Endothelial cell of umbilical vein (primary cell): ENCODE data around the gene SP6. TPM values are rescaled to one million over a fixed set of nuclear protein-coding genes. Genes with fewer than 3 reads are reported as not detected.

Experiments used
- BruUV-seq: library from RNA; stranded (reverse); fragments of 400-500 nt; replicated peaks from 2 replicates; lab custom pipeline; 2021; lab: Mats Ljungman, UMichigan
- CTCF ChIA-PET: fragments of 300-600, 350-600 bp; sonication (Branson Sonifier 250); formaldehyde crosslinking; loops from one replicate; lab custom pipeline; 2021; ENCODE audit warnings: antibody characterized with exemption, inconsistent platforms; lab: Charles Lee
- POLR2A ChIA-PET: fragments of 300-600, 350-600 bp; sonication (Branson Sonifier 250); formaldehyde crosslinking; loops from one replicate; lab custom pipeline; 2021; ENCODE audit warnings: antibody characterized with exemption, inconsistent platforms; lab: Charles Lee
- DNase-seq: peaks from one replicate; pipeline ENCODE4 v3.0.0-alpha.2; 2011; ENCODE audit warnings: low read depth, low spot score
- FAIRE-seq: peaks from 2 replicates; lab custom pipeline; 2011; peaks lifted over from hg19 to GRCh38; lab: Jason Lieb, UNC
- H2AFZ ChIP-seq: 2 replicates; pipeline ENCODE4 v1.6.0; 2012; ENCODE audit warnings: low read depth, low read length, control low read depth, inconsistent platforms
- H3K27ac ChIP-seq: 2 replicates; pipeline ENCODE4 v1.5.1; 2011; ENCODE audit warnings: low read depth, mild to moderate bottlenecking, control low read depth, low read length, moderate library complexity; ENCODE audit not compliant: insufficient read depth
- H3K27me3 ChIP-seq, 2 experiments: 2 replicates each; pipeline versions ENCODE4 v1.6.0 to v1.6.1; 2011; ENCODE audit warnings: low read length in 2 of 2, mixed read lengths in 1 of 2; ENCODE audit not compliant: control insufficient read depth in 2 of 2, insufficient read depth in 2 of 2
- H3K36me3 ChIP-seq, 2 experiments: 2 replicates in 1 of 2; 3 replicates in 1 of 2; pipeline ENCODE4 v1.5.1; 2011; ENCODE audit warnings: low read length in 2 of 2, mild to moderate bottlenecking in 1 of 2, moderate library complexity in 1 of 2; ENCODE audit not compliant: control insufficient read depth in 2 of 2, insufficient read depth in 2 of 2; ENCODE audit errors: extremely low read depth in 1 of 2
- H3K4me1 ChIP-seq: 3 replicates; pipeline ENCODE4 v1.5.1; 2011; ENCODE audit warnings: mild to moderate bottlenecking, low read length; ENCODE audit not compliant: control insufficient read depth, insufficient read depth; ENCODE audit errors: extremely low read depth
- H3K4me2 ChIP-seq: 2 replicates; pipeline ENCODE4 v1.6.1; 2011; ENCODE audit warnings: low read length, control low read depth, mixed read lengths; ENCODE audit not compliant: insufficient read depth
- H3K4me3 ChIP-seq, 3 experiments: fragments of 200-600 bp in 1 of 3; sonication (generic), shearing (Covaris generic) in 1 of 3; replicated peaks in 1 of 3; 2 replicates each; pipeline ENCODE4 v1.5.1; 2011 to 2016; ENCODE audit warnings: control low read depth in 3 of 3, low read length in 3 of 3, mild to moderate bottlenecking in 2 of 3, inconsistent platforms in 1 of 3, low read depth in 1 of 3, moderate library complexity in 1 of 3; ENCODE audit not compliant: insufficient read depth in 1 of 3
- H3K79me2 ChIP-seq: 2 replicates; pipeline ENCODE4 v1.6.0; 2012; ENCODE audit warnings: low read length, inconsistent platforms; ENCODE audit not compliant: control insufficient read depth, insufficient read depth
- H3K9ac ChIP-seq: replicated peaks from 2 replicates; pipeline ENCODE3; 2011; ENCODE audit warnings: low read length, control low read depth; ENCODE audit not compliant: insufficient read depth; ENCODE audit errors: extremely low read depth
- H3K9me1 ChIP-seq: replicated peaks from 3 replicates; pipeline ENCODE4 v1.6.0; 2011; ENCODE audit warnings: mild to moderate bottlenecking, low read length; ENCODE audit not compliant: control insufficient read depth, insufficient read depth; ENCODE audit errors: extremely low read depth
- H3K9me3 ChIP-seq: replicated peaks from 2 replicates; pipeline ENCODE4 v1.5.1; 2012; ENCODE audit warnings: low read length, inconsistent platforms; ENCODE audit not compliant: control insufficient read depth, insufficient read depth
- H4K20me1 ChIP-seq: replicated peaks from 2 replicates; pipeline ENCODE3; 2011; ENCODE audit warnings: mild to moderate bottlenecking, low read length; ENCODE audit not compliant: control insufficient read depth, insufficient read depth; ENCODE audit errors: extremely low read depth
- EZH2 ChIP-seq: IDR thresholded peaks from 2 replicates; pipeline ENCODE4 v1.6.1; 2012; ENCODE audit warnings: borderline replicate concordance, low read depth, mild to moderate bottlenecking, moderate library complexity, low read length, inconsistent platforms; ENCODE audit not compliant: severe bottlenecking
- FOS ChIP-seq: IDR thresholded peaks from 2 replicates; pipeline ENCODE4 v1.6.1; 2011; ENCODE audit warnings: mild to moderate bottlenecking, low read length, moderate library complexity, borderline replicate concordance; ENCODE audit not compliant: insufficient read depth
- GATA2 ChIP-seq: IDR thresholded peaks from 2 replicates; pipeline ENCODE4 v1.7.0; 2011; ENCODE audit warnings: low read depth, mild to moderate bottlenecking, moderate library complexity, mixed read lengths, low read length; ENCODE audit not compliant: insufficient read length, insufficient read depth
- JUN ChIP-seq: IDR thresholded peaks from 2 replicates; pipeline ENCODE4 v1.6.1; 2011; ENCODE audit warnings: borderline replicate concordance, low read depth; ENCODE audit not compliant: insufficient read length, insufficient read depth
- MYC ChIP-seq: IDR thresholded peaks from one replicate; pipeline ENCODE4 v1.6.1; 2011; ENCODE audit warnings: mild to moderate bottlenecking, low read depth, low read length
- POLR2A ChIP-seq: IDR thresholded peaks from 2 replicates; pipeline ENCODE4 v1.6.1; 2012; ENCODE audit warnings: low read depth, mild to moderate bottlenecking, control low read depth, low read length
- POLR2AphosphoS5 ChIP-seq: IDR thresholded peaks from 2 replicates; pipeline ENCODE4 v1.6.1; 2012; ENCODE audit warnings: low read depth, mild to moderate bottlenecking, control low read depth, low read length, moderate library complexity; ENCODE audit not compliant: insufficient read depth
- dilution Hi-C: fragments of 300-500 bp; cut with MboI; formaldehyde crosslinking; loops from one replicate; pipeline ENCODE4 v1.15.0; 2019; ENCODE audit warnings: low sequenced_read_pairs; ENCODE audit not compliant: extremely low pct_ligation_motif_present
- intact Hi-C: fragments of 100-400 bp; cut with micrococcal nuclease; formaldehyde crosslinking; loops from one replicate; pipeline ENCODE4 v1.10.0; 2022
- polyA plus RNA-seq, 4 experiments: library from polyadenylated mRNA; depleted of rRNA in 3 of 4; stranded (reverse) in 3 of 4; unstranded in 1 of 4; fragments of >200 nt; gene quantifications; 2 replicates each; pipeline versions ENCODE4 v1.2.1 to v1.2.3, GENCODE V29; 2011 to 2012; ENCODE audit warnings: missing spikeins in 1 of 4
- total RNA-seq: library from RNA; stranded (reverse); gene quantifications from 2 replicates; pipeline ENCODE4 v1.2.3, GENCODE V29; 2021
- TF ChIP-seq, protein P1 (sequence below), 2 donors: IDR thresholded peaks; 1 replicate in 1 of 2; 2 replicates in 1 of 2; pipeline ENCODE4 v1.5.1; 2011; ENCODE audit warnings: low read length in 2 of 2, mild to moderate bottlenecking in 2 of 2, moderate library complexity in 2 of 2, control low read depth in 1 of 2, inconsistent platforms in 1 of 2, low read depth in 1 of 2; ENCODE audit not compliant: insufficient read depth in 1 of 2; ENCODE audit errors: extremely low read depth in 1 of 2
- TF ChIP-seq, protein P2 (sequence below): IDR thresholded peaks from 2 replicates; pipeline ENCODE4 v1.6.1; 2011; ENCODE audit not compliant: insufficient read depth, insufficient read length

SP6 gene
- total and polyA plus RNA-seq, 2 donors (not counting 3 experiments of a cell fraction or from before 2014, with no cell fraction given) = 0.11 to 1.3 TPM

DNA sequence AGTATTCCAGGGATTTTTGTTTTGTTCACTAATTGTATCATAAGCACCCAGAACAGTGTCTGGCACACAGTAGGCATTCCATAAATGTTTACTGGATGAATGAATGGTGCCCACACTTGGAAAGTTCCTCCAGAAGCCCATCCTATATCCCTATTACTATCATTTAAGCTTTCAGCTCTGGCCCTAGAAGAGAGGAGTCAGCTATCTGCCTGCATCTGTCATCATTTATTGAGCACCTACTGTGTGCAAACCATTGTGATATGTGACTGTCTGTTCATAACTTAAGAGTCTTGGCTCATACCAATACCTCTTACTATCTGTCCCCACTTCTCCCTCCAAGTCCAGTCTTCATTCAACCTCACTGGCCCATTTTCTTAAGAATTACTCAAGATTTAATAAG is 20.1 kb upstream of the SP6 start:
- H3K79me2 ChIP-seq = no peaks in the 10 kb centered on the region
- no TSS peak for BruUV-seq
- POLR2A ChIA-PET = no interaction called here
- no peaks in the 10 kb centered on the region for H3K4me1 ChIP-seq
- H3K27ac ChIP-seq = no peak overlapping the region
- no peak overlapping the region for H3K4me2 ChIP-seq
- no peak overlapping the region for H3K4me3 ChIP-seq
- FAIRE-seq (no peak), DNase-seq (no peak)
- H4K20me1 ChIP-seq = no peaks in the 10 kb centered on the region
- no peak overlapping the region for H3K9ac ChIP-seq
- no peaks in the 10 kb centered on the region for H3K36me3 ChIP-seq
- TF ChIP-seq, protein P1, sequence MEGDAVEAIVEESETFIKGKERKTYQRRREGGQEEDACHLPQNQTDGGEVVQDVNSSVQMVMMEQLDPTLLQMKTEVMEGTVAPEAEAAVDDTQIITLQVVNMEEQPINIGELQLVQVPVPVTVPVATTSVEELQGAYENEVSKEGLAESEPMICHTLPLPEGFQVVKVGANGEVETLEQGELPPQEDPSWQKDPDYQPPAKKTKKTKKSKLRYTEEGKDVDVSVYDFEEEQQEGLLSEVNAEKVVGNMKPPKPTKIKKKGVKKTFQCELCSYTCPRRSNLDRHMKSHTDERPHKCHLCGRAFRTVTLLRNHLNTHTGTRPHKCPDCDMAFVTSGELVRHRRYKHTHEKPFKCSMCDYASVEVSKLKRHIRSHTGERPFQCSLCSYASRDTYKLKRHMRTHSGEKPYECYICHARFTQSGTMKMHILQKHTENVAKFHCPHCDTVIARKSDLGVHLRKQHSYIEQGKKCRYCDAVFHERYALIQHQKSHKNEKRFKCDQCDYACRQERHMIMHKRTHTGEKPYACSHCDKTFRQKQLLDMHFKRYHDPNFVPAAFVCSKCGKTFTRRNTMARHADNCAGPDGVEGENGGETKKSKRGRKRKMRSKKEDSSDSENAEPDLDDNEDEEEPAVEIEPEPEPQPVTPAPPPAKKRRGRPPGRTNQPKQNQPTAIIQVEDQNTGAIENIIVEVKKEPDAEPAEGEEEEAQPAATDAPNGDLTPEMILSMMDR (IDR thresholded peaks at IDR 0.05; ENCODE audit: extremely low read depth in 1 of 2, insufficient read depth in 1 of 2, low read depth in 1 of 2, low read length in 2 of 2) = no peak
- TF ChIP-seq POLR2AphosphoS5 = no peak
- TF ChIP-seq, protein P2, sequence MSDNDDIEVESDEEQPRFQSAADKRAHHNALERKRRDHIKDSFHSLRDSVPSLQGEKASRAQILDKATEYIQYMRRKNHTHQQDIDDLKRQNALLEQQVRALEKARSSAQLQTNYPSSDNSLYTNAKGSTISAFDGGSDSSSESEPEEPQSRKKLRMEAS = no peak
- no peak for TF ChIP-seq JUN
- no peak for TF ChIP-seq EZH2
- TF ChIP-seq FOS = no peak
- no peak for TF ChIP-seq MYC
- TF ChIP-seq GATA2 = no peak
- no peak for TF ChIP-seq POLR2A
- no peaks in the 10 kb centered on the region for H3K9me1 ChIP-seq
- no peak overlapping the region for H2AFZ ChIP-seq
- peaks cover 47 to 60% of the 10 kb centered on the region in 2 experiments for H3K27me3 ChIP-seq
- dilution Hi-C loops = no loop called here
- no peaks in the 10 kb centered on the region for H3K9me3 ChIP-seq
- CTCF ChIA-PET = interaction anchor here (0.8 to 1.9 kb wide), 4 partner anchors 12 to 76 kb away, joined by 3 to 9 read pairs (median 4); no protein-coding TSS in a partner anchor
- intact Hi-C loops = no loop called here
